Suppressor macrophage treated with lipopolysaccharide for 4 hours (primary cell): Measurements from ENCODE around the gene TNS1.

Source experiments
- DNase-seq: peaks from one replicate; pipeline ENCODE4 v3.0.0-alpha.2; 2020

TNS1 gene

GRCh38 chr2:218015586-218016521, 13.1 kb upstream of the TNS1 start:
- no peak for DNase-seq

DNA sequence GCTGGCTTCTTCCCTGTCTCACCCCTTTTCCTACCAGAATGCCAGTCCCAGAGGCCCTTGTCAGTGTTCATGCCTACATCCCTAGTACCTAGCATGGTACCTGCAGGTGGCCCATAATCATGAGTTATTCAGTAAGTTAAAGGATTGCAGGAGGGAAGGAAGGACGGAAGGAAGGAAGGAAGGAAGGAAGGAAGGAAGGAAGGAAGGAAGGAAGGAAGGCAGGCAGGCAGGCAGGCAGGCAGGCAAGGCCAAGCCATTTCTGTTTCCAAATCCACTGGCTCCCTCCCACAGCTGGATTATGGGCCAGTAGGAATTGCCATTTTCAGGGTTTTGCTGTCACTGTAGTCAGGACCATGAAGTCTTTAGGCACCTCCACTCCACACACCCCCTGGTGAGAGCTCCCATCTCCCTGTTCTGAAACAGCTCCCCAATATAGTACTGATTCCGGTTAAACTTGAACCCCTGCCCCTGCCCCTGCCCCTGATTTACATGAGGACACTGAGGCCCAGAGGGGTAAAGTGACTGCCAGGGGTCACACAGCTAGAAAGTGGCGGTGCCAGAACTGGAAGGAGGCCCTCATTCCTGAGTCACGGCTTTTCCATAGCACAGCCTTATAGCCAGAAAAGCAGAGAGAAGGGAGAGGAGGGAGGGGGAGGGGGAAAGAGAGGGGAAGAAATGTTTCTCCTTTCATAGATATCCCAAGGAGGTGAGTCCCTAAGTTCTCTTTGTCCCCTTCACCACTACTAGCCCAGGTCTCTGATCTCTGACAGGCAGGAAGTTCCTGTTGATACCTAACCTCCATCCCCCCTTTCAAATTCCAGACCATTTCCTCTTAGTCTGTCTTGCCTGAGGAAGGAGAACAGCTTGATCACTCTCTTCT, 12.2 kb upstream of the TNS1 start:
- no peak for DNase-seq

- DNase-seq, result no peak
These were observed 10.5 kb upstream of the TNS1 start for GRCh38 chr2:218013289-218013688.

- DNase-seq, result no peak
These were observed 9.5 kb upstream of the TNS1 start for GRCh38 chr2:218012284-218012683.

DNA sequence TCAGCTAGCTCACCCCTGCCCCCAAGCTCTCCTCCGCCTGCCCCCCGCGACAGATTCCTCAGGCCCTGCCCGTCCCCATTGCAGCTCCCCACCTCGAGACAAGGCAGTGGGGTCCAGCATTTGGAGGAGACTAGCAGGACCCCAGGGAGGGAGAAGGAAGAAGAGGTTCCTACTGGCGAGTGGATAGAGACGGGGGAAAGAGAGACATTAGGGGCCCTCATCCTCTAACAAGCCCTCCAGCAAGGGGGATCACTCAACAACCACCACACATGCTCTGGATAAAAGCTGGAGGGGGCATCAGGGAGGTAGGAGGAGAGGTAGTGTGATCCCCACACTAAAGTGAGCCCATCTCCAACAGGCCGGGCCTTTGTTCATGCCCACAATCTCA, 8.9 kb upstream of the TNS1 start:
- DNase-seq, result no peak

DNA sequence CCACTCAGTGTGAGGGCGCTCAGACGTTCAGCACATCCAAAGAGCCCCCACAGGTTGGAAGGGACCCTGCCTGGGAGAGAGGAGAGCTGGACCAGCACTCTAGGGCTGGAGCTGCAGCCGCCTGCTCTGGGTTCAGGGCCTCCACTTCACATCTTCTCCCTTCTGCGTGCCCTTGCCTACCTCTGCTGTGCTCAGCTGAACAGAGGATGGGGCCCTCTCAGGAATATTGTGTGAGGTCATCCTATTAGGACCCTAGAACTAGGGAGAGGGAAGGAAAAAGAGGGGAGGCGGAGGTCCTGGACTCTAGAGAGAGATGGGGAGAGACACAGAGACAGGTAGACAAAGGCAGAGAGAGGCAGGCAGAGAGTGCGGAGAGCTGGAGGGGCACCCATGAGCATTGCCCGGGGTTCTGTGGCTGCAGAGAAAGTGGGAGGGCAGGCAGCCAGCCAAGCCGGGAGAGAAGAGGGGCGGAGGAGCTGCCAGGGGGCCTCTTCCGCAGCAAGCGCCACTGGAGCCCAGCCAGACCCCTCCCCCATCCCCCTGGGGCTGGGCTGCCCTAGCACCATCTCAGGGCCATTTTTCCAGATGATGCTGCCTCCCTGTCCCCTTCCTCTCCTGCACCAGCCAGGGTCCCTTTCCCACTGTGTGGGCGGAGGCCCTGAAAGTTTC, 8.3 kb upstream of the TNS1 start:
- DNase-seq, result no peak

DNA sequence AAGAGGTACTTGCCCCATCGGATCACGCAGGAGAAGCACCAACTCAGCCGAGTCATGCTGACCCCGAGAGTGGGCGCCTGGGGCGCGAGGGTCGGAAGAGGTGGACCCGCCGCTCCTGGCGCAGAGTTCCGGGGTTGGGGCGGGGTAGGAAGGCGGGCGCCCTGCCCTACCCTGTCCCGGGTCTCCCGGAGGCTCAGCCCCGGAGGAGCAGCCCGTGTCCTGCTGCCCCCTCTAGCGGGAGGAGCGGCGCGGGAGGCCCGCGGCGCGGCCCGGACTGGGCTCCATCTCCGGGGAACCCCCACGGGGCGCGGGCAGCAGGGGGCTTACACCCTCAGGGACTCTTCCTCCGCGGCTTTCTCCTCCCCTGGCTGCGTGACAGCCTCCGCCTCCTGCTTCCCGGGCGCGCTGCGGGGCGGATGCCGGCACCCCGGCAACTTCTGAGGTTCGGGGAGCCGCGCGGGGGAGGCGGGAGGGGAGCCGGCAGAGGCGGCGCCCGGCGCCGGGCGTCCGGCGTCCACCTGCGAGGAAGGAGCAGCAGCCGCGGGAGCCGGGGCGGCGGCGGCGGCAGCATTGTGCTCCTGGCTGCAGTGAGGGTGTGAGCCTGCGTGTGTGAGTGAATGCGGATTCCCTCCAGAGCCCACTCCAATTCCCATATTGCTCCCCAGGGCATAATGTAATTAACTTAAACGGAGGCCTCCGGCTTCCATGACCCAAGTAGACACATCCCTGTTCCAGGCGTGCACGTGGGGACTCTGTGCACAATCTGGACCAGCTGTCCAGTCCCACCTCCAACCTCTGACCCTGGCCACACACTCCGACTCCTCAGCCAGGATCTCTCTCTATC, 7.6 kb upstream of the TNS1 start:
- peak; percentile 67 for DNase-seq

DNA sequence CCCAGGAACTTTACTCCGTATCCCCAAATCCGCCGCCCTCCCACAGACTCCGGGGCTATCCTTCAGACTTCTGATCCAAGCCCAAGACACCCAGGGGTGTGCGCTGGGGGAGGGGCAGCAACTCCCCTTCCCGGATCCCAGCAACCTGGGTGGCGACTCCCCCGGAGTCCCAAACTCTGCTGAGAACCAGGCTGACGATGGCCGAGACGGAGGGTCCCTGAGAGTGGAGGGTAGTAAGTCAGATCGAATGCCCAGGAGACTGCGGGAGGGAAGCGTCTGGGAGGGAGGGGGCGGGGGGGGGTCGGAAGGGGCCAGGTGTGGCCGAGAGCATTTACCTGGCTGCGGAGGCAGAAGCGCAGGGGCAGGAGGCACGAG, 7.0 kb upstream of the TNS1 start:
- DNase-seq, result no peak

DNA sequence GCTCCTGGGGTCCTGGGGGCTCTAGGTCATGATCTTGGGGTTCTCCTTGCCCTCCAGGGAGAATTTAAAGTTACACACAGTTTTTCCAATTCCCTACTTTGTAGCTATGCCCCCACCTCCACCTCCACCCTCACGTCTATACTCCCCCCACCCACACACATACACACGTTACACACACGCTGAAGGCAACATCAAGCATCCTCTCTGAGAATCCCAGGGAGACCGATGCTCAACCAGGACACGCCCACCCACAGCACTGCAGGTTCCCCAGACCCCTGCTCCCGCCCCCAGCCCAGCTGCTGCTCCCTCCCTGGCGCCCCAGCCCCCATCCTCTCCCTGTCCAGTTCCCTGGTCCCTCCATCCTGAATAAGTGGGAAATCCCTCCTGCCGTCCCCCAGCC, 6.4 kb upstream of the TNS1 start:
- DNase-seq, result no peak

- no peak for DNase-seq
These were observed 5.6 kb upstream of the TNS1 start for GRCh38 chr2:218008060-218009040.

GRCh38 chr2:218006741-218007140, 3.9 kb upstream of the TNS1 start:
- DNase-seq, result no peak

GRCh38 chr2:218005486-218005885, 2.7 kb upstream of the TNS1 start:
- DNase-seq, result no peak

DNA sequence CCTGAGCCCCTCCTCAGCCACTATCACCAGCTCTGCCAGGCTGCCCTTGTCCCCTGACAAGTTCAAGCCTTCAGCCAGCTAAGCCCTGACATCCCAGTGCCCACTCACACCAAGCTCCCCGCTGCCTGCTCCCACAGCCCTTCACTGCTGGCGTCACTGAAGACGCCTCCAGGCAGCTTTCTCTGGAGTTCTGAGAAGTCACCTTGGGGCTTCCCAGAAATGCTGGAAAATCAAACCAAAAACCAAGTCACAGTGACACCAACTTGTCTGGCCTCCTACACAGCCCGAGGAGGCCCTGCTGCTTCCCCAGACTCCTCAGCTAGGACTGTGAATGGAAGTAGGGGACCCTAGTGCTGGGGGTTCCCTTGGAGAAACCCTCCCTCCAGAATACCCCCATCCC, 2.2 kb upstream of the TNS1 start:
- DNase-seq, result no peak

DNA sequence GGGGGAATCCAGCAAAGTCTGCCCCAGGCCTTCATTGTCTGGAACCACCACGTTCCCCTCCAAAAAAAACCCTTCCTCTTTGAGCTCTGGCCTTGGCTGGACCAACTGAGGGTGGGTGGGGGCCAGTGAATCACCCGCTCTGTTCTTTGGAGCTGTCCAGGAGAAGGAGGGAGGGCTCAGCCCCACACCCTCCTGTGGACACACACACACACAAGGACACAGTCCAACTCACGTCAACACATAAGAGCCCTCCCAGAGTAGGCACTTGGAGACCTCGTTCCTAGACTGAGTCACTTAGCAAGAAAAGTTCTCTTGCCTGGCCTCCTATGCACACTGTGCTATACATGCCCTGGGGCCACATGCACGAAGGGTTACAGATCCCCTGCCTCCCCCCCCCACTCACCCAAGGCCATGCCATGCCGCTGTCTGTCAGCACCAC, 1.2 kb upstream of the TNS1 start:
- peak; percentile 60 for DNase-seq

- no peak for DNase-seq
These were observed 618 bp upstream of the TNS1 start for GRCh38 chr2:218003281-218003944.

DNA sequence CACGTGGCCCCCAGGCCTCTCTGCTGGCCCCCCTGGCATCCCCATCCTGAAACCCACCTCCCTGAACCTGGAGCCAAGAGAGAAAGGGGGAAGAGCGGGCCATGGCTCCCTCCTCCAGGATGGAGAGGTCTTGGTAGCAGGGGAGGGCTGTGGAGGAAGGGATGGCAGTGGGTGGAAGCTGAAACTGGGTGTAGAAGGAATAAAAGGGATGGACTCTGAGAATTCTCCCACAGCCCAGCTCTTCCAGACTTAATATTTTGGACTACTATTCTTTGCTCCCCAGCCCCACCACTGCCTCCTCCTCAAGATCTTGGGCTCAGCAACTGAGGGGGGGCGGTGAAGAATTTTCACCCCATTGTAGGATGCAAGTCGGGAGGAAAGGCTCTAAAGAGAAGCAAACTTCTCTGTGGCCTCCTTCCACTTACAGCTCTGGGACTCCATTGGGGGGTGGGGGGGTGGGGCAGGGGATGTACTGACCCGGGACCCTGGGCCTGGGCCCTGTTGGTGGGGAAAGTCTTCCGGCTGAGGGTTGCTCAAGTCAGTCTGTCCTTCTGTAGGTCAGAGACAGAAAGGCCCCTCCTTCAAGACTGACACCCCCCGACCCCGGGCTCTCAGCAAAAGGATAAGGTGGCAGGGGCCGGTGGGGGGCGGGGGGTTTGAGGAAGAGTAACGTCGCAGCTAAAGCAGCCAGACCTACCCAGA, 501 bp downstream of the TNS1 start:
- DNase-seq, result no peak

DNA sequence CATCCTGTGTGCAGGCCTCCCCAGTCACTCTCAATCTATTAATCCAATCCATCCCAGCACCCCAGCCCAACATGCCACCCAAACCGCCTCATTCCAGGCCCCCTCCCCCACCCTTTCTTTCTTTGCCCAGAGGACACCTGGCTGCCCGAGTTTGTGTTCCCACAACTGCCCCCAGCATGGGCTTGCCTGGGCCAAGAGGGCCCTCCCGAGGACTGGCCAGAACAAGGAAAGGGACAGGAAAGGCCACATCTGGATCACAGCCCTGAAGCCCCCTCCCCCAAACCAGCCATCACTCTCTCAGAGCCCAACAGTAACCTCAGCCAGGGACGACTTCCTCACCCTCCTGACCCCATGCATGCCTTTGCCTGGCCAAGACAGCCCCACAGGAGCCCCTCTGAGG, 1.2 kb downstream of the TNS1 start:
- DNase-seq, result no peak

GRCh38 chr2:218000136-218000535, 2.7 kb downstream of the TNS1 start:
- peak; percentile 60 for DNase-seq

GRCh38 chr2:217999595-217999959, 3.2 kb downstream of the TNS1 start:
- no peak for DNase-seq
